Uterus (tissue), 4 donors: ENCODE data around the gene STYK1. TPM values are rescaled to one million over a fixed set of nuclear protein-coding genes. Genes with fewer than 3 reads are reported as not detected.

Experiments
- DNase-seq, 2 donors: peaks; one replicate each; pipeline ENCODE4 v3.0.0-alpha.2; 2019 to 2020
- H3K27ac ChIP-seq, 2 donors: fragments of 200-600 bp; sonication (generic); 1 replicate in 1 of 2; 2 replicates in 1 of 2; pipeline ENCODE4 v1.5.1; 2016 to 2018
- H3K27me3 ChIP-seq, 2 donors: fragments of 200-600 bp; sonication (generic); one replicate each; pipeline ENCODE4 v1.5.1; 2018 to 2019; ENCODE audit warnings: control low read depth in 1 of 2
- H3K36me3 ChIP-seq, 2 donors: fragments of 200-600 bp; sonication (generic); one replicate each; pipeline ENCODE4 v1.5.1; 2019; ENCODE audit warnings: control low read depth in 1 of 2
- H3K4me1 ChIP-seq, 2 donors: fragments of 200-600 bp; sonication (generic); one replicate each; pipeline ENCODE4 v1.5.1; 2018 to 2019; ENCODE audit warnings: control low read depth in 1 of 2
- H3K4me3 ChIP-seq, 2 donors: fragments of 200-600 bp; sonication (generic); 1 replicate in 1 of 2; 2 replicates in 1 of 2; pipeline ENCODE4 v1.5.1; 2018 to 2019; ENCODE audit warnings: mild to moderate bottlenecking in 1 of 2
- H3K9me3 ChIP-seq, 2 donors: fragments of 200-600 bp; sonication (generic); one replicate each; pipeline ENCODE4 v1.5.1; 2019; ENCODE audit warnings: control low read depth in 1 of 2
- POLR2A ChIP-seq, 2 donors: fragments of 450-650 bp; IDR thresholded peaks; one replicate each; pipeline ENCODE4 v1.6.1; 2016; ENCODE audit warnings: antibody characterized with exemption in 2 of 2, mild to moderate bottlenecking in 1 of 2, moderate library complexity in 1 of 2
- intact Hi-C: fragments of 100-400 bp; cut with DNase I; formaldehyde crosslinking; loops from one replicate; pipeline ENCODE4 v1.15.1; 2023; ENCODE audit warnings: low total_unique reads
- total RNA-seq, 4 donors: library from RNA; depleted of rRNA in 3 of 4; stranded (reverse); fragments of >200 nt in 3 of 4; gene quantifications; one replicate each; pipeline versions ENCODE4 v1.1.0 to v1.2.4, GENCODE V29; 2014 to 2023
- TF ChIP-seq, protein P1 (sequence below), 4 experiments: fragments of 200-600 bp in 2 of 4; fragments of 450-650 bp in 2 of 4; sonication (generic) in 2 of 4; IDR thresholded peaks; one replicate each; pipeline ENCODE4 v1.5.1; 2016 to 2019; ENCODE audit warnings: antibody characterized with exemption in 4 of 4, mild to moderate bottlenecking in 2 of 4, moderate library complexity in 1 of 4
- donor health status: DM: yes; HTN: yes; CAD: no.

The STYK1 gene
- total RNA-seq, 4 donors from 2014 or later: 0.62 to 2.1 TPM; not detected in 2

DNA sequence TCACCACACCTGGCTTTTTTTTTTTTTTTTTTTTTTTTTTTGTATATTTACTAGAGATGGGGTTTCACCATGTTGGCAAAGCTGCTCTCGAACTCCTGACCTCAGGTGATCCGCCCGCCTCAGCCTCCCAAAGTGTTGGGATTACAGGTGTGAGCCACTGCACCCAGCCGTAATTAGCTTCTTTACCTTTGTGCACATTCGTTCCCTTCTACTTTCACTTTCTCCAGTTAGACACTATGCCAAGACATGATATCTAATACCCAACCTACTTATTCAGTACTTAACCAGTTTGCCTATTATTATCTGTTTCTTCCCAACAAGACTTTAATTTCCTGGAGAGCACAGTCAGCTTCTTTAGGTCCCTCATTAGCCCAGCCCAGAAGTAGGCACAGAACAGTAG, 5.3 kb downstream of the STYK1 start:
- TF ChIP-seq, protein P1, sequence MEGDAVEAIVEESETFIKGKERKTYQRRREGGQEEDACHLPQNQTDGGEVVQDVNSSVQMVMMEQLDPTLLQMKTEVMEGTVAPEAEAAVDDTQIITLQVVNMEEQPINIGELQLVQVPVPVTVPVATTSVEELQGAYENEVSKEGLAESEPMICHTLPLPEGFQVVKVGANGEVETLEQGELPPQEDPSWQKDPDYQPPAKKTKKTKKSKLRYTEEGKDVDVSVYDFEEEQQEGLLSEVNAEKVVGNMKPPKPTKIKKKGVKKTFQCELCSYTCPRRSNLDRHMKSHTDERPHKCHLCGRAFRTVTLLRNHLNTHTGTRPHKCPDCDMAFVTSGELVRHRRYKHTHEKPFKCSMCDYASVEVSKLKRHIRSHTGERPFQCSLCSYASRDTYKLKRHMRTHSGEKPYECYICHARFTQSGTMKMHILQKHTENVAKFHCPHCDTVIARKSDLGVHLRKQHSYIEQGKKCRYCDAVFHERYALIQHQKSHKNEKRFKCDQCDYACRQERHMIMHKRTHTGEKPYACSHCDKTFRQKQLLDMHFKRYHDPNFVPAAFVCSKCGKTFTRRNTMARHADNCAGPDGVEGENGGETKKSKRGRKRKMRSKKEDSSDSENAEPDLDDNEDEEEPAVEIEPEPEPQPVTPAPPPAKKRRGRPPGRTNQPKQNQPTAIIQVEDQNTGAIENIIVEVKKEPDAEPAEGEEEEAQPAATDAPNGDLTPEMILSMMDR (IDR thresholded peaks at IDR 0.05): no peak
- no peak for TF ChIP-seq POLR2A (IDR thresholded peaks at IDR 0.05)
- H3K36me3 ChIP-seq: no peaks in the 10 kb centered on the region
- no peak overlapping the region for H3K4me3 ChIP-seq
- intact Hi-C loops: no loop called here
- no peak for DNase-seq
- no peaks in the 10 kb centered on the region for H3K4me1 ChIP-seq
- no peaks in the 10 kb centered on the region for H3K27me3 ChIP-seq
- H3K27ac ChIP-seq: no peak overlapping the region
- no peaks in the 10 kb centered on the region for H3K9me3 ChIP-seq

DNA sequence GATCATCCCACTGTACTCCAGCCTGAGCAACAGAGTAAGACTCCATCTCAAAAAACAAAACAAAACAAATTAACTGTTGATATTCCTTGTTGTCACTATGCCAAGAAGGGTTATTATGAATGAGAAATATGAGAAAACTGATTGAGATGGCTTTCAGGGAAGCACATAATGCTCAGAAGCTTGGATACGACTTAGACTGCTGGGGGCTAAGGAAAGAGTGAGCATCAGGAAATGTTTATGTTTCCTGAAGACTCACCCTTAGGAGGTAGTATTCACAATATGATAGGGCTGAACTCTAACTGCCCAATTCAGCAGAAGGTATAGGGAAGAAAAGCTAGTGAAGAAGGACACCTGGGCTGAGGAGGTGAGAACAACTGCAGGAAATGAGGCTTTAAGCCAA, 6.3 kb downstream of the STYK1 start:
- TF ChIP-seq, protein P1 (IDR thresholded peaks at IDR 0.05): no peak
- no peak for TF ChIP-seq POLR2A (IDR thresholded peaks at IDR 0.05)
- Histone ChIP-seq H3K36me3 (no peaks in the 10 kb centered on the region), H3K4me3 (no peak overlapping the region), H3K27me3 (no peaks in the 10 kb centered on the region), H3K27ac (no peak overlapping the region), H3K9me3 (no peaks in the 10 kb centered on the region), H3K4me1 (no peaks in the 10 kb centered on the region)
- intact Hi-C loops: no loop called here
- DNase-seq: no peak

DNA sequence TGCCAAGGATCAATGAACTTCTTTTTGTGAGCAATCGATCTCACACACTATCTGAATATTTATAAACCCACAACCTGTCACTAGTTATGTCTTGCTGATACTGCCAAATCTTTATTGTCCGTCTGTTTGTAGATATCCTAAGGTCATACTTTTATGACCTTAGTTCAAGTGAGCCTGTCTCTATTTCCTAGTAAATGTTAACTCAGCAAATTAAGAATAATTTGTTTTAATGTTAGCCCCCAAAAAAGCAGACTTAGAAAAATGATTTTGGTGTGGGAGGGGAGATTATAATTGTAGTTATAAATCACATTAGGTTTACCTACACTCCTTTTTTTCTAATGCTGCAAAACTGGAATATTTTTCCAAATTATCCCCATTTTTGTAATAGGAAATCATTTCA, 9.4 kb downstream of the STYK1 start:
- H3K4me1 ChIP-seq: no peaks in the 10 kb centered on the region
- DNase-seq: no peak
- TF ChIP-seq, protein P1 (IDR thresholded peaks at IDR 0.05): no peak
- TF ChIP-seq POLR2A (IDR thresholded peaks at IDR 0.05): no peak
- H3K4me3 ChIP-seq: no peak overlapping the region
- no peaks in the 10 kb centered on the region for H3K27me3 ChIP-seq
- intact Hi-C loops: no loop called here
- no peaks in the 10 kb centered on the region for H3K9me3 ChIP-seq
- no peak overlapping the region for H3K27ac ChIP-seq
- H3K36me3 ChIP-seq: no peaks in the 10 kb centered on the region

DNA sequence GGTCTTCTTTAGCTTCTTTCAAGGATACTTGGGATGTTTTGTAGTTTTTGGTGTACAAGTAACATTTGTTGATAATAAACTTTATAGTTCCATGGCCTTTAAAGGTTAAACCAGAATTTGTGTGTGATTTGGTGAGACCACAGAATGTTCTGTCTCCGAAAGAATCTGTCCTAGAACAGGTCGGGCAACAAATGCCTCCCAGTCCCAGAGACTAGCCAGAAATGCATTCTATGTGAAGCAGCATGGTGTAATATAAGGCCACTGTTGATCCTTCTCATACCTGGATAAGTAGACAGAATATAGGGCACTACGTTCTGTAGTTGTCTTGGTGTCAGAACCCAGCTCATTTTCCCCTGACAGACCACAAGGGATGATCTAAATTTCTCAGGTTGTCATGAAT, 10.0 kb downstream of the STYK1 start:
- no peak for DNase-seq
- TF ChIP-seq, protein P1 (IDR thresholded peaks at IDR 0.05): no peak
- TF ChIP-seq POLR2A (IDR thresholded peaks at IDR 0.05): no peak

DNA sequence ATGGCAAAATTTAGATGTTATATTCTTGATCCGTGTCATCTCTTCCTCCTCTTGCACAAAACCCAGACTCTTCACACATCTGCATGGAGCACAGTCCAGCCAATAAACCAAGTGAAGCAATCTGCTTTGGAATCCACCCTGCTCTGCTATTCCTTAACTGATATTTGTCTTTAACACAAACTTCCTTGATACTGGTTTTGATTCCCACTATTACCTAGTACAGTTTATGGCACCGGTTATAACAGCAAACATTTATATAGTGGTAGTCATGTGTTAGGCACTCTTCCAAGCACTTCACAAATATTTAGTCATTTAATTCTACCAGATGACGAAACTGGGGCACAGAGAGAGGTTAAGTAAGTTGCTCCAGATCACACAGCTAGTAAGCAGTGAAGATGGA, 12.5 kb downstream of the STYK1 start:
- intact Hi-C loops: no loop called here
- DNase-seq: no peak
- Histone ChIP-seq H3K4me1 (no peaks in the 10 kb centered on the region), H3K27me3 (no peaks in the 10 kb centered on the region), H3K36me3 (no peaks in the 10 kb centered on the region), H3K9me3 (no peaks in the 10 kb centered on the region), H3K27ac (no peak overlapping the region), H3K4me3 (no peak overlapping the region)
- TF ChIP-seq, protein P1 (IDR thresholded peaks at IDR 0.05): no peak
- no peak for TF ChIP-seq POLR2A (IDR thresholded peaks at IDR 0.05)

More for the DNA sequence above, 10.0 kb downstream of the STYK1 start:
- no peaks in the 10 kb centered on the region for H3K9me3 ChIP-seq
- H3K4me1 ChIP-seq: no peaks in the 10 kb centered on the region
- H3K4me3 ChIP-seq: no peak overlapping the region
- H3K36me3 ChIP-seq: no peaks in the 10 kb centered on the region
- intact Hi-C loops: no loop called here
- no peaks in the 10 kb centered on the region for H3K27me3 ChIP-seq
- no peak overlapping the region for H3K27ac ChIP-seq
